ENCODE results near the gene KRTAP12-2.

Gene KRTAP12-2

GRCh38 chr21:44650265-44650972, 16.3 kb downstream of the KRTAP12-2 start:
- H3K27ac ChIP-seq (ENCODE audit: low read depth, low read length): no peak overlapping the region
- H3K4me2 ChIP-seq (ENCODE audit: low read depth, low read length, poor library complexity, severe bottlenecking): no peak overlapping the region
- no peaks in the 10 kb centered on the region for H3K27me3 ChIP-seq (ENCODE audit: low read length)
- H4K20me1 ChIP-seq (ENCODE audit: low read depth, low read length): no peaks in the 10 kb centered on the region
- TF ChIP-seq CTCF (IDR thresholded peaks at IDR 0.05; ENCODE audit: insufficient read depth, low read length, poor library complexity, severe bottlenecking): no peak
- TF ChIP-seq EZH2phosphoT487 (conservative IDR thresholded peaks at IDR 0.05; ENCODE audit: low read length): no peak
- no peaks in the 10 kb centered on the region for H3K79me2 ChIP-seq (ENCODE audit: insufficient read depth, low read length)
- no peaks in the 10 kb centered on the region for H3K9me2 ChIP-seq (replicated peaks; ENCODE audit: insufficient read depth, low read length)
- H3K36me3 ChIP-seq (ENCODE audit: low read length): no peaks in the 10 kb centered on the region
- no peaks in the 10 kb centered on the region for H3K9me3 ChIP-seq (ENCODE audit: insufficient read depth, low read length)
- H2AFZ ChIP-seq (ENCODE audit: low read depth, low read length, severe bottlenecking): no peak overlapping the region
- no peak overlapping the region for H3K4me3 ChIP-seq (ENCODE audit: insufficient read depth, low read length, poor library complexity, severe bottlenecking)
- H3K9ac ChIP-seq (ENCODE audit: low read length): no peak overlapping the region
- no peaks in the 10 kb centered on the region for H3F3A ChIP-seq (ENCODE audit: insufficient read depth)

DNA sequence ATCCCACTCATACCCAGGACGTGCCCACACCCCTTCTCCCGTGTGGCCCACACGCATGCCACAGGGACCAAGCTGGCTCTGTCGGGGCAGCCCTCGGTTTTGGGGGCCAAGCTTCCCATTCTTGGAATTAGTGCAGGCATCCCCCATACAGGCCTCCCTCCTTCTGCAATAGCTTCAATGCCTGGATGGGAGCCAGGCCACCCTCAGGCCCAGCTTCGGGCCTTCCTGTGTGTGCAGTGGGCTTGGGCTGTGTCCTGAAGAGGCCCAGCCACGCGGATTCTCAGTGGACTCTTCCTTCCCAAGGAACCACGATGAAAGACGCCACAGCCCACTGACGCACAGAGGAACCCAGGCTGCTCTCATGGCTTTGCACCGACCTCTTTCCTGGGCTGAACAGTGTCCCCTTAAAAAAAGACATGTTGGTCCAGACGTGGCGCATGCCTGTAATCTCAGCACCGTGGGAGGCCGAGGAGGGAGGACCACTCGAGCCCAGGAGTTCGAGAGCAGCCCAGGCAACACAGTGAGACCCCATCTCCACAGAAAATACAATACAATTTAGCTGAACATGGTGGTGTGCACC, 17.1 kb downstream of the KRTAP12-2 start:
- no peak overlapping the region for H3K27ac ChIP-seq (ENCODE audit: low read depth, low read length)
- H3K79me2 ChIP-seq (ENCODE audit: insufficient read depth, low read length): no peaks in the 10 kb centered on the region
- no peak overlapping the region for H3K4me2 ChIP-seq (ENCODE audit: low read depth, low read length, poor library complexity, severe bottlenecking)
- H3K9me2 ChIP-seq (replicated peaks; ENCODE audit: insufficient read depth, low read length): no peaks in the 10 kb centered on the region
- H2AFZ ChIP-seq (ENCODE audit: low read depth, low read length, severe bottlenecking): no peak overlapping the region
- no peaks in the 10 kb centered on the region for H4K20me1 ChIP-seq (ENCODE audit: low read depth, low read length)
- H3K4me3 ChIP-seq (ENCODE audit: insufficient read depth, low read length, poor library complexity, severe bottlenecking): no peak overlapping the region
- H3K9me3 ChIP-seq (ENCODE audit: insufficient read depth, low read length): peaks cover 5% of the 10 kb centered on the region; the same call in 1 of the 2 replicates
- H3K9ac ChIP-seq (ENCODE audit: low read length): no peak overlapping the region
- no peaks in the 10 kb centered on the region for H3K27me3 ChIP-seq (ENCODE audit: low read length)
- no peaks in the 10 kb centered on the region for H3F3A ChIP-seq (ENCODE audit: insufficient read depth)
- TF ChIP-seq EZH2phosphoT487 (conservative IDR thresholded peaks at IDR 0.05; ENCODE audit: low read length) (no peak), CTCF (IDR thresholded peaks at IDR 0.05; ENCODE audit: insufficient read depth, low read length, poor library complexity, severe bottlenecking) (no peak)
- H3K36me3 ChIP-seq (ENCODE audit: low read length): no peaks in the 10 kb centered on the region

GRCh38 chr21:44648557-44649311, 18.0 kb downstream of the KRTAP12-2 start:
- Histone ChIP-seq H3K4me3 (ENCODE audit: insufficient read depth, low read length, poor library complexity, severe bottlenecking) (no peak overlapping the region), H3K9me3 (ENCODE audit: insufficient read depth, low read length) (peaks cover 11% of the 10 kb centered on the region; the same call in 1 of the 2 replicates), H3F3A (ENCODE audit: insufficient read depth) (no peaks in the 10 kb centered on the region), H3K9ac (ENCODE audit: low read length) (no peak overlapping the region), H3K4me2 (ENCODE audit: low read depth, low read length, poor library complexity, severe bottlenecking) (no peak overlapping the region), H2AFZ (ENCODE audit: low read depth, low read length, severe bottlenecking) (no peak overlapping the region), H3K36me3 (ENCODE audit: low read length) (no peaks in the 10 kb centered on the region), H3K27ac (ENCODE audit: low read depth, low read length) (no peak overlapping the region), H4K20me1 (ENCODE audit: low read depth, low read length) (no peaks in the 10 kb centered on the region), H3K79me2 (ENCODE audit: insufficient read depth, low read length) (no peaks in the 10 kb centered on the region), H3K27me3 (ENCODE audit: low read length) (no peaks in the 10 kb centered on the region), H3K9me2 (replicated peaks; ENCODE audit: insufficient read depth, low read length) (no peaks in the 10 kb centered on the region)
- TF ChIP-seq EZH2phosphoT487 (conservative IDR thresholded peaks at IDR 0.05; ENCODE audit: low read length) (no peak), CTCF (IDR thresholded peaks at IDR 0.05; ENCODE audit: insufficient read depth, low read length, poor library complexity, severe bottlenecking) (no peak)

Measured in SU-DHL-6 (cell line).